Measurements from ENCODE around the gene GPC5.
"Not testable (repeated sequence)": the region's sequence is repeated elsewhere in the genome, so short reads cannot be mapped to it uniquely, and the experiment has no call there.

GPC5 gene

GRCh38 chr13:92716749-92717148 lies 1318.3 kb downstream of the GPC5 start:
- DNase-seq, result no peak

DNA sequence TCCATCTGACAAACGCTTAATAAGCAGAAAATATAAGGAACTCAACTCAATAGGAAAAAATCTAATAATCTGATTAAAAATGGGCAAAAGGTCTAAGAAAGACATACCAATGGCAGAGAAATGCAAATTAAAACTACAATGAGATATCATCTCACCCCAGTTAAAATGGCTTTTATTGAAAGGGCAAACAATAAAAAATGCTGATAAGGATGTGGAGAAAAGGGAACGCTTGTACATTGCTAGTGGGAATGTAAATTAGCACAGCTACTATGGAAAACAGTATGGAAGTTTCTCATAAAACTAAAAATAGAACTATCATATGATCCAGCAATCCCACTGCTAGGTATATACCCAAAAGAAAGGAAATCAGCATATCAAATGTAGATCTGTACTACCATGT lies 1319.4 kb downstream of the GPC5 start:
- DNase-seq, result no peak

- DNase-seq, result no peak
Observed at GRCh38 chr13:92719868-92720267, 1321.4 kb downstream of the GPC5 start.

GRCh38 chr13:92721620-92722019 lies 1323.2 kb downstream of the GPC5 start:
- DNase-seq, result no peak

DNA sequence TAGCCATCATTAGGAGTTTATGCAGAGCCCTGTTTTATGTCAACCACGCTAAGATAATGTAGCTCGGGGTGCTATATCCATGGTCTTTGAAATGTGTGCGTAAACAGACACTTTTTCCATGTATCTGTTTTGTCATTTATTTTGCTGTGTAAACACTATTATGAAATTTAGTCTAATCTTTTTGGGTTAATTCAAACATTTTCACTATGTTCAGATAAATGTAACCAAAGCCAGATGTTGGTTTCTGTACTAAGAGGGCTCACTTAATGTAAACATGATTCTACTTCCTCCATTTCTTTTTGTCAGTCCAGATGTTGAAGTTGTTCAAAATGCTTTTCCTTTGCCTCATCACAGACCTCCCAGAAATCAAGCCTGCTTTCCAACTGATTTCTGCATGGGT lies 1328.7 kb downstream of the GPC5 start:
- no peak for DNase-seq

DNA sequence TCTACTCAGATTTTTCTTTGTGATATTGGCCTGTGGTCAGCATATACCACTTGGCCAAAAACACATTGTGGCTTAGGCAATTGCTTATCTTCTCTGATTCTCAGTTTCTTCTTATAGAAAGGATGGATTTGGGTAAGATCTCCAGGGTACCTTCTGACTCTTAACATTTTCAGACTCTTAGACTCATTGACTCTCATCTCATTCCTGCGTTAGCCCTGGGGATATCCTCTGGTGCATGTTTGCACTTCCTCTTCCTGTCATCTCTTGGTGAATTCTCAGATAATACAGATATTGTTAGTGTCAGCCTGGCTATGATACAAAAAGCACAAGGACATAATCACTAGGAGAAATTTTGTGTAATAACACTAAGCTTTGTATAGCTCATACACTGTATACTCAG lies 1335.6 kb downstream of the GPC5 start:
- no peak for DNase-seq

- no peak for DNase-seq
Observed at GRCh38 chr13:92734545-92734944, 1336.1 kb downstream of the GPC5 start.

DNA sequence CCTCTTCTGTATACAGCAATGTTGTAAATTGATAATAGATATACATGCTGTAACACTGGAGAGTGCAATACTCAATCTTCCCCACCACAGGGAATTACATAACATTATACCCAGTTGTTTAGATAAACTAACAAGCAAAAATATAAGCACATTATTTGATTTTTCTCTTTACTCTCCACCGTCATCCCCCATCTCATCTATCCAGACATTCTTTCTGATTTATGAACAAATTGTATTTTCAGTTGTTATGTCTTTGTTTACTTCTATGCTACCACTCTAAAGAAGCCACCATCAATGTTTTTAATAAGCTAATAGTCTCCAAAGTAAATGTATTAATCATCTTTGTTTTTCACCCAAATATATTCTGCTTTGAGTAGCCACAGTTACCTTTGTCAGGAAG lies 1337.5 kb downstream of the GPC5 start:
- no peak for DNase-seq

- DNase-seq, result no peak
Observed at GRCh38 chr13:92739306-92739818, 1340.9 kb downstream of the GPC5 start.

GRCh38 chr13:92743992-92744391 lies 1345.6 kb downstream of the GPC5 start:
- DNase-seq, result no peak

- DNase-seq, result no peak
Observed at GRCh38 chr13:92745258-92745657, 1346.8 kb downstream of the GPC5 start.

GRCh38 chr13:92752705-92753104 lies 1354.3 kb downstream of the GPC5 start:
- DNase-seq, result not testable (repeated sequence)

DNA sequence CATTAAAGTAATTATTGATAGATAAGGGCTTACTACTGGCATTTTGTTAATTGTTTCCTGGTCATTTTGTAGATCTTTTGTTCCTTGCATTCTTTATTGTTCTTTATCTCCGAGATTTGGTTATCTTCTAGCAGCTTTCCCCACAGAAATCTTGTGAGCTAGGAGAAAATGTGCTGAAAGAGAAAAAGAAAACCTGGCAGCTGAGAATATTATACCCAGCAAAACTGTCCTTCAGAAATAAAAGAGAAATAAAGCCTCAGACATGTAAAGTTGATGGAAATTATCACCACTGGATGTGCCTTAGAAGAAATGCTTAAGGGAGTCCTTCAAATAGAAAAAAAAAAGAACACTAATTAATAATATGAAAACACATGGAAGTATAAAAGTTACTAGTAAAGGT lies 1363.3 kb downstream of the GPC5 start:
- DNase-seq, result no peak

- no peak for DNase-seq
Observed at GRCh38 chr13:92767468-92767867, 1369.0 kb downstream of the GPC5 start.

GRCh38 chr13:92768602-92769001 lies 1370.2 kb downstream of the GPC5 start:
- DNase-seq, result no peak

DNA sequence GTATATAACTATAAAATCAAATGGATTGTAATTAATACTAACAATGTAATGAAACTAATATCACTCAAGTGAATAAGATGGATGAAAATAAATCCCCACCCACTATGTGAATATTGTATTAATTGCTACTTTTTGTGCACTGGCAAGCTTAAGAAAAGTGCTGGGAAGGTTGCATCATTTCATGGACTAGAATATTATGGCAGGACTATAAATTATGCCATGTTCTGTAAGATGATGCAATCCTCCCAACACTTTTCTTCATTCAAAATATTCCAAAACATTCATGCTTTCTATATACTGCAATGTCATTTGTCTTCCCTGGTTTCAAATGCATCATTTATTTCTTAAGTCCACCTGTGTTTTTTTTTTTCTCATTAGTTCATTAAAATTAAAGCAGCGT lies 1370.6 kb downstream of the GPC5 start:
- no peak for DNase-seq

DNA sequence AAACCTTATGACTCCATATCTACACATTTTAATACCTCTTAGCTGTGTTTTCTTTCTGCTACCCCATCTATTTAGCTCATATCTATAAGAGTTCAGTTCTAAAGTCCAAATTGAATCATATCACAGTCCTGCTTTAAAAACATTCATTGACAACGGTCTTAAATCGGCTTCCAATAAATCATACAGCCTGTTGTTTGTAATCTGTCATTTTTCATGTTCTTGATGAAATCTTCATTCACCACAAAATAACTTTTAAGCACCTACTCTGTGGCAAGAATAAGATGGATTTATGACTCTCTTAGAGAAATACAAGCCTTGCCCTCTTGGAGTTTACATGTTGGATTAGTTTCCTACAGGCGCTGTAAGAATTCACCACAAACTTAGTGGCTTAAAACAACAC lies 1377.2 kb downstream of the GPC5 start:
- no peak for DNase-seq

DNA sequence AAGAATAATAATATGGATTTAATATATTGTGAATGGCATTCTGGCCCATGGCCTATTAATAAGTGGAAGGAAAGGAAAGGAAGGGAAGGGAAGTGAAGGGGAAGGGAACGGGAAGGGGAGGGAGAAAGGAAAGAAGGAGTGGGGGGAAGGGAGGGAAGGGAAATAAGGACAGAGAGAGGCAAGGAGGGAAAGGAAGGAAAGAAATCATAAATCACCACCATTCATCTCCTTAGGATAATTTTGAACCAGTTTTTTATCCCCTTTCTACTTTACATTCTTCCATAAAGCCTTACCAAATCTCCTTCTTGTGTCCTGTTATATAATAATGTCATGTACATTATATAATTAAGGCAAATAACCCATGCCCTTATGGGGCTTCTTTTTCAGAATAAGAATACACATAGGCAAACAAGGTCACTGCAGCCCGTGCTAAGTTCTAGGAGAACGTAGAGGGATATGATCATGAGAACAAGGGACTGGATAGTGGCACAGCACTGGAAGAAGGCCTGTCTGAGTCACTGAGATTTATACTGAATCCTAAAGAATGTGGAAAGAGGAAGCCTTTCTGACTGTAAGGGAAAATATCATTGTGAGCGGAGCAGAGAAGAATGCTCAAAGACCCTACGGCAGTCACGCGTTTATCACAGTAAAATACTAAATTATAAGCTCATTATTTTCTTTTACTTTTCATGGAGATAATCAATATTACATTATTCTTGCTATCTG lies 1383.7 kb downstream of the GPC5 start:
- no peak for DNase-seq

DNA sequence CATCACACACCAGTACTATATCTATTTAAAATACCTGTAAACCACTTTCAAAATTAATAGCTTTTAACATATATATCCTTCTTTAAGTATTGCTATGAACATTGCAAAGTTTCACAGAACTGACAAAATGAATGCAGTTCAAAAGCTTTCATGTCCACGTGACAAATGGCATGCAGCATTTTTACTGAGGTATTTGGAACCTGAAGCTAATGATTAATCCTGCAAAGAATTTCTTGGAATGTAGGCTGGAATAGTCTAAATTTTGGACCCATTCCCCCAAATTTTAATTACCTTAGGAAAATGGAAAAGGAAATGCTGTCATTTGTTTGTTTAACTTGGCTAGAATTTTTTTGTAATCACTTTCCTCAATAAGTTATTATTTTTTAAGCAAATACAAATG lies 1404.4 kb downstream of the GPC5 start:
- no peak for DNase-seq

DNA sequence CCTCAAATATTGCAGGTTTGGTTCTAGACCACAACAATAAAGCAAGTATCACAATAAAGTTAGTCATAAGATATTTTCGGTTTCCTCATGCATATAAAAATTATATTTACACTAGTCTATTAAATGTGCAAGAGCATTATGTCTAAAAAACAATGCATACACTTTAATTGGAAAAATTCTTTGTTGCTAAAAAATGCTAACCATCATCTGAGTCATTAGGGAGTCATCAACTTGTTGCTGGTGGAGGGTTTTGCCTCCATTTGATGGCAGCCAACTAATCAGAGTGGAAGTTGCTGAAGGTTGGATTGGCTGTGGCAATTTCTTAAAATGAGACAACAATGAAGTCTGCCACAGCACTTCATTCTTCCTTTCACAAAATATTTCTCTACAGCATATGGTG lies 1405.9 kb downstream of the GPC5 start:
- no peak for DNase-seq

- no peak for DNase-seq
Observed at GRCh38 chr13:92804926-92805325, 1406.5 kb downstream of the GPC5 start.

DNA sequence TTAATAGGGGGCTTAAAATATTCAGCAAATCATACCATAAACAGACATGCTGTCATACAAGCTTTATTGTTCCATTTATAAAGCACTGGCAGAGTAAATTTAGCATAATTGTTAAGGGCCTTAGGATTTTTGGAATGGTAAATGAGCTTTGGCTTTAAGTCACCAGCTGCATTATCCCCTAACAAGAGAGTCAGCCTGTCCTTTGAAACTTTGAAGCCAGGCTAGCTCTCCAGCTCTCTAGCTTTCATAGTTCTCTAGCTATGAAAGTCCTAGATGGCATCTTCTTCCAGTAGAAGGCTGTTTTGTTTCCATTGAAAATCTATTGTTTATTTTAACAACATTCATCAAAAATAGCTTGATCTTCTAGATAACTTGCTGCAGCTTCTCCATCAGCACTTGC lies 1407.3 kb downstream of the GPC5 start:
- no peak for DNase-seq

- DNase-seq, result peak; percentile 14
Observed at GRCh38 chr13:92806215-92806614, 1407.8 kb downstream of the GPC5 start.

DNA sequence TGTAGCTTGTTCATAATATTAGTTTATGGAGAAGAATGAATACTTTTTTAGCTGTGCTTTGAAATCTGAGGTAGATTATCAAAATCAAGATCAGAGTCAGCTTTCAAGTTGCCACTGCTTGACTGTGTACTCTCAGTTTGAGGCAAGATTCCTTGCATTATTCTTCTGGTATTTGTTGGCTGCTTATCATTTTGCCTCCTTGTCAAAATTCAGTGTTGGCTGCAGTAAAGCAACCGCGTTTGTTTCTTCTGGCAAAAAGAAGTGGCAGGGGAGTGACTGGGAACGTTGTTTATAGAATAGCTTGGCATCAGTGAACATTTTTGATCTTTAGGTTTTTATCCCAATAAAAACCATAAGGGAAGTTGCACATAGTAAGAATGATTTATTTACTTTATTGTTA lies 1408.9 kb downstream of the GPC5 start:
- no peak for DNase-seq

DNA sequence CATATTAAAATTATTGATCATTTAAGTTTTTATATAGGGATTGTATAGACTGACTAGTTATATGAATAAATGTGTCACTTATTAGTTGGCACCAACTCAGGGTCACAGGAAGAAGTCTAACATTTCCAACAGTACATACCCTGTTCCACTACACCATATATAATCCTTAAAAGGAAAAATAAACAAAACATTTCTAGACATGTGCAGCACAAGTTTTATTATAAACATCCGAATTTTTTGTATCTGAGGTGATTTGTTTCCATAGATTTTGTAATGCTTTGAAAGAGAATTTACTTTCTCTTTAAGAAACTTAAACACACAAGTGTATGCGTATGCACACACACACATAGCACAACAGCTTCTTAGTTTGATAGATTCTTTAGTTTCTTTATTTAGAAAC lies 1409.5 kb downstream of the GPC5 start:
- DNase-seq, result no peak
